Ovary (tissue), 3 donors: ENCODE data around the gene POU3F3.

Experiments
- CTCF ChIP-seq, 3 donors: fragments of 450-650 bp in 2 of 3; fragments of 200-600 bp in 1 of 3; IDR thresholded peaks; one replicate each; pipeline versions ENCODE4 v1.5.1 to v1.8.0; 2016 to 2022; ENCODE audit warnings: antibody characterized with exemption in 3 of 3, mild to moderate bottlenecking in 1 of 3
- POLR2A ChIP-seq: fragments of 450-650 bp; IDR thresholded peaks from one replicate; pipeline ENCODE4 v1.6.1; 2017; ENCODE audit warnings: antibody characterized with exemption, mild to moderate bottlenecking, moderate library complexity
- donor health status: DM: no; HTN: no; CAD: no.

GRCh38 chr2:104840156-104840555 lies 13.8 kb upstream of the POU3F3 start:
- TF ChIP-seq CTCF (IDR thresholded peaks at IDR 0.05) = no peak
- no peak for TF ChIP-seq POLR2A
